Measurements from ENCODE around the gene PPP1R9A.

- TF ChIP-seq, protein P1, sequence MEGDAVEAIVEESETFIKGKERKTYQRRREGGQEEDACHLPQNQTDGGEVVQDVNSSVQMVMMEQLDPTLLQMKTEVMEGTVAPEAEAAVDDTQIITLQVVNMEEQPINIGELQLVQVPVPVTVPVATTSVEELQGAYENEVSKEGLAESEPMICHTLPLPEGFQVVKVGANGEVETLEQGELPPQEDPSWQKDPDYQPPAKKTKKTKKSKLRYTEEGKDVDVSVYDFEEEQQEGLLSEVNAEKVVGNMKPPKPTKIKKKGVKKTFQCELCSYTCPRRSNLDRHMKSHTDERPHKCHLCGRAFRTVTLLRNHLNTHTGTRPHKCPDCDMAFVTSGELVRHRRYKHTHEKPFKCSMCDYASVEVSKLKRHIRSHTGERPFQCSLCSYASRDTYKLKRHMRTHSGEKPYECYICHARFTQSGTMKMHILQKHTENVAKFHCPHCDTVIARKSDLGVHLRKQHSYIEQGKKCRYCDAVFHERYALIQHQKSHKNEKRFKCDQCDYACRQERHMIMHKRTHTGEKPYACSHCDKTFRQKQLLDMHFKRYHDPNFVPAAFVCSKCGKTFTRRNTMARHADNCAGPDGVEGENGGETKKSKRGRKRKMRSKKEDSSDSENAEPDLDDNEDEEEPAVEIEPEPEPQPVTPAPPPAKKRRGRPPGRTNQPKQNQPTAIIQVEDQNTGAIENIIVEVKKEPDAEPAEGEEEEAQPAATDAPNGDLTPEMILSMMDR (conservative IDR thresholded peaks at IDR 0.05; ENCODE audit: low read depth, low read length), result no peak
- no peak for TF ChIP-seq EZH2 (IDR thresholded peaks at IDR 0.05; ENCODE audit: low read length, unreplicated experiment)
Measured at GRCh38 chr7:95095966-95096540, 188.7 kb downstream of the PPP1R9A start.

Measured in PC-3 (cell line).